SH-SY5Y (cell line): ENCODE measurements around the gene FIGNL1.

Source experiments
- GATA2 ChIP-seq: IDR thresholded peaks from 2 replicates; pipeline ENCODE4 v1.6.1; 2011; ENCODE audit warnings: mild to moderate bottlenecking, low read depth, low read length
- GATA3 ChIP-seq: IDR thresholded peaks from 2 replicates; pipeline ENCODE4 v1.6.1; 2011; ENCODE audit warnings: low read depth, mild to moderate bottlenecking, low read length, moderate library complexity

- TF ChIP-seq GATA2 (no peak), GATA3 (no peak)
Observed at GRCh38 chr7:50406935-50407334, 43.2 kb downstream of the FIGNL1 start.
